HCT116 (cell line): ENCODE data around the gene FOXK2.

Source experiments
- ATF3 ChIP-seq: IDR thresholded peaks from 2 replicates; pipeline ENCODE4 v1.6.1; 2012
- CBX3 ChIP-seq: IDR thresholded peaks from 2 replicates; pipeline ENCODE4 v1.6.1; 2012; ENCODE audit warnings: low read depth
- CEBPB ChIP-seq: IDR thresholded peaks from 2 replicates; pipeline ENCODE4 v1.6.1; 2012; ENCODE audit warnings: low read depth
- CTCF ChIP-seq, 3 experiments: fragments of 200-600 bp in 1 of 3; sonication (generic) in 1 of 3; IDR thresholded peaks in 2 of 3; conservative IDR thresholded peaks in 1 of 3; 2 replicates each; pipeline ENCODE4 v1.5.1; 2012 to 2017; ENCODE audit warnings: low read depth in 2 of 3, low read length in 2 of 3, antibody characterized with exemption in 1 of 3, borderline replicate concordance in 1 of 3, control low read depth in 1 of 3, mild to moderate bottlenecking in 1 of 3, mixed read lengths in 1 of 3, mixed run types in 1 of 3, moderate library complexity in 1 of 3; ENCODE audit not compliant: insufficient read depth in 1 of 3
- EZH2 ChIP-seq: fragments of 200-600 bp; sonication (generic); IDR thresholded peaks from 2 replicates; pipeline ENCODE4 v1.6.1; 2017; ENCODE audit warnings: antibody characterized with exemption, mixed run types
- POLR2A ChIP-seq: IDR thresholded peaks from 2 replicates; pipeline ENCODE4 v1.7.0; 2011; ENCODE audit warnings: borderline replicate concordance; ENCODE audit not compliant: insufficient read depth, insufficient read length; ENCODE audit errors: extremely low read depth
- POLR2AphosphoS5 ChIP-seq: IDR thresholded peaks from 2 replicates; pipeline ENCODE4 v1.6.1; 2011; ENCODE audit warnings: mild to moderate bottlenecking, low read depth, low read length, moderate library complexity
- SIN3A ChIP-seq: IDR thresholded peaks from 2 replicates; pipeline ENCODE4 v1.6.1; 2012; ENCODE audit warnings: low read depth
- SP1 ChIP-seq: IDR thresholded peaks from 2 replicates; pipeline ENCODE4 v1.6.1; 2012; ENCODE audit warnings: low read depth
- ZBTB33 ChIP-seq: IDR thresholded peaks from 2 replicates; pipeline ENCODE4 v1.6.1; 2011; ENCODE audit warnings: mild to moderate bottlenecking, low read length, moderate library complexity; ENCODE audit not compliant: insufficient replicate concordance; ENCODE audit errors: extremely low read depth
- ZNF274 ChIP-seq: fragments of 200-500 bp; sonication (Bioruptor generic); IDR thresholded peaks from 2 replicates; pipeline ENCODE4 v1.6.1; 2014; ENCODE audit warnings: mild to moderate bottlenecking, low read depth, low read length, inconsistent platforms

GRCh38 chr17:82629748-82630147 lies 110.2 kb downstream of the FOXK2 start:
- TF ChIP-seq EZH2 = no peak
- no peak for TF ChIP-seq CTCF (IDR thresholded peaks at IDR 0.05 in 2 of 3, conservative IDR thresholded peaks at IDR 0.05 in 1 of 3; ENCODE audit: borderline replicate concordance in 1 of 3, insufficient read depth in 1 of 3, low read depth in 2 of 3, low read length in 2 of 3)
- TF ChIP-seq ZBTB33 = no peak
- TF ChIP-seq POLR2A = no peak
- TF ChIP-seq POLR2AphosphoS5 = no peak
- no peak for TF ChIP-seq CEBPB
- no peak for TF ChIP-seq SP1
- TF ChIP-seq ZNF274 = no peak
- TF ChIP-seq ATF3 = no peak
- no peak for TF ChIP-seq CBX3
- no peak for TF ChIP-seq SIN3A
